HG03439 (cell line): Measurements from ENCODE around the gene ST6GALNAC3.
"Not testable (repeated sequence)": the region's sequence is repeated elsewhere in the genome, so short reads cannot be mapped to it uniquely, and the experiment has no call there.

Experiments used
- ATAC-seq: cut with Tn5 transposase; IDR thresholded peaks from one replicate; pipeline ENCODE4 v1.9.1; 2021; ENCODE audit warnings: mild to moderate bottlenecking, moderate library complexity; ENCODE audit not compliant: unreplicated experiment

The ST6GALNAC3 gene

DNA sequence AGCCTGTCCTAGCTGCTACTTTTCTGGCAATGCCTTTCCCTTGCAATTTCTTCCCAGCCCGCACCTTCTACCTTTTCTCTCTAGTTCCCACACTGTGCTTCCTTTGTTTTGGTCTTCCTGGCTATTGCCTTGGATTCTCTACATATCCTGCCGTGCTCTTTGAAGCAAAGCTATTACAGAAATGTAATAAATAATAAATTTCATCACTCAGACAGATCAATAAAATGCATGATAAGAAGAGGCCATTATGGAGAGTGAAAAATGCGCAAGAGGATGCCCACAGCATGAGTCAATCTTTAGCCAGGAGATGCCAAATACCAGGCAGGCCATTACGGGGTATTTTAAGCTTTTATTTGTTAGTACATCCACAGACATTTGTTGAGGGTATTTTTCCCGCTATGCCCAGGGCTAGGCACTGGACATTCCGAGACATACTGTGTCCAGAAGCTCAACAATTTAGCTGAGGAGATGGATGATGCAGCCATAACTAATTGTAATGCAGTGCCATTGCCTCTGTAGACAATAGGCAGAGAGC is 163.6 kb downstream of the ST6GALNAC3 start:
- ATAC-seq: no peak

DNA sequence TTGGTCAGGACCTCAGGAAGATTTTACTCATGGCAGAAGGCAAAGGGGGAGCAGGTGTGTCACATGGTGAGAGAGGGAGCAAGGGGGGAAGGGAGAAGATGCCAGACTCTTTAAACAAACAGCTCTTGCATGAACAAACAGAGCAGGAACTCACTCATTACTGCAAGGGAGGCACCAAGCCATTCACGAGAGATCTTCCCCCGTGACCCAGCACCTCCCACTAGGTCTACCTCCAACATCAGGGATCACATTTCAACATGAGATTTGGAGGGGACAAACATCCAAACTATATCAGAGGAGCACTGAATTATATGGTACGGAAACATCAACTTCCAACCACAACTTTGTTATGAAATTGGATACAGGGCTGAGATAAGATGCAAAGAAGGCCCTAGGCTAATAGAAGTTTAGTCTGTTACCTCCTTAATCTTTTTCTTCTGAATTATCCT is 164.9 kb downstream of the ST6GALNAC3 start:
- ATAC-seq: no peak

DNA sequence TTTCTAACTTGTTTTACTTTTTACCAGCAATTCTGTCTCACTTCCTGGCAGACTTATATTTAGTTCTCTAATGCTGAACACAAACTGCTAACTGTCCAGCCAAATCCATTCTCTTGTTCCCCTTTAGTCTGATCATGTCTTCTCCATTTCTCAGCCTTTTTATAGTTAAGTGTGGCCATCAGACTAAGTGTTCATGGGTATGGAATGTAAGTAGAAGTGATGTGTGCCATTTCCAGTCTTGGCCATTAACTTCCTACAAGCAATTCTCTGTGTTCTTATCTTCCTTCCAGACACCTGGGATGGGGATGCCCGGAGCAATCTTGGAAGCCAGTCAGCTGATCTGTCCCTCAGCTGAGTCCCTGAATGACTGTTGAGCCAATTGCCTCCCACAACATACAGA is 165.8 kb downstream of the ST6GALNAC3 start:
- ATAC-seq: no peak

DNA sequence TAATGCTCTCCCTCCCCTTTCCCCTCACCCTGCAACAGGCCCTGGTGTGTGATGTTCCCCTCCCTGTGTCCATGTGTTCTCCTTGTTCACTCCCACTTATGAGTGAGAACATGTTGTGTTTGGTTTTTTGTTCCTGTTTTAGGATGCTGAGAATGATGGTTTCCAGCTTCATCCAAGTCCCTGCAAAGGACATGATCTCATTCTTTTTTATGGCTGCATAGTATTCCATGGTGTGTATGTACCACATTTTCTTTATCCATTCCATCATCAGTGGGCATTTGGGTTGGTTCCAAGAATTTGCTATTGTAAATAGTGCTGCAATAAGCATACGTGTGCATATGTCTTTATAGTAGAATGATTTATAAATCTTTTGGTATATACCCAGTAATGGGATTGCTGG is 168.0 kb downstream of the ST6GALNAC3 start:
- not testable (repeated sequence) for ATAC-seq

DNA sequence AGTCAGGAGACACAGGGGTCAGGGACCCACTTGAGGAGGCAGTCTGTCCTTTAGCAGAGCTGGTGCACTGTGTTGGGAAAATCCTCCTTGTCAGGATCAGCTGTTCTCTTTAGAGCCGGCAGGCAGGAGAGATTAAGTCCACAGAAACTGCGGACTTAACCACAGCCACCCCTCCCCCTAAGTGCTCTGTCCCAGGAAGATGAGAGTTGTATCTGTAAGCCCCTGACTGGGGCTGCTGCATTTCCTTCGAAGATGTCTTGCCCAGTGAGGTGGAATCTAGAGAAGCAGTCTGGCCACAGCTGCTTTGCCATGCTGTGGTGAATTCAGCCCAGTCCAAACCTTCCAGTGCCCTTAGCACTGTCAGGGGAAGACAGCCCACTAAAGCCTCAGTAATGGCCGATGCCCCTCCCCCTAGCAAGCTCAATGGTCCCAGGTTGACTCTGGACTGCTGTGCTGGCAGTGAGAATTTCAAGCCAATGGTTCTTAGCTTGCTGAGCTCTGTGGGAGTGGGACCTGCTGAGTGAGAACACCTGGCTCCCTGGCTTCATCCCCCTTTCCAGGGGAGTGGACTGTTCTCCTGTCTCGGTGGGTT is 172.8 kb downstream of the ST6GALNAC3 start:
- no peak for ATAC-seq

DNA sequence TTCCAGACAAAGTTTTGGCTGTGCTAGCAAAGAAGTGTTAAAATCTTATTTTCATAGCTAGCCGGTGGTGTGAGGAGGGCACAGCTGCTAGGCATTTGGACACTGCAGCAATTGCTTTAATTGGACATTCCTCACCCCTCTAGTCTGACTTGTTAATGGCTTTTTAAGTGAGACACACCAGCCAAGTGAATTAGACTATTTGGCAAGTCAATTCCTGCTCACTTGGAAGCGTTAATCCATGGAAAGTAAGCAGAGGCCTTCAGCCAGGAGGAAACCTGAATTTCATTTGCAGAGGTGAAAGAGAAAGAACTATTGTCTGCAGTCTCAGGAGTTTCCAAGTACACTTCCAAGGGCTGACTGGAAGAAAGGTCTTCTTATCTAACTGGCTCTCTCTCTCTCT is 175.7 kb downstream of the ST6GALNAC3 start:
- ATAC-seq: no peak

DNA sequence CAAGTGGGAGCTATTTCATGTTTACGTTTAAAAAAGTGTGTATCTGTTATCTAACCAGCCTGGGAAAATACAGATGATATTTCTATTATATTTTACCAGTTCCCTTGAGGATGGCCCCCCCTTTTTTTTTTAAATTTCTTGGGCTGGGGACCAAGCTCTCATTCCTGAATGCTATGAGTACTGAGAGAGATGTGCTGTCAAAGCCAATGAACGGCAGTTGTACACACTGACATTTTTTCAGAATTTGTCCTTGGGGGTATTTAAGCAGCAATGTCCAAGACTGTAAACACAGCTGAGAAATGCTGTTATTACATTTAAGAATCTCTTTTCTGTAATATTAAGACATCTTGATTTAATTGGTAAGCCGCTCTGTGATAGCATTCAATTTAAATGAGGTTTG is 177.9 kb downstream of the ST6GALNAC3 start:
- no peak for ATAC-seq

DNA sequence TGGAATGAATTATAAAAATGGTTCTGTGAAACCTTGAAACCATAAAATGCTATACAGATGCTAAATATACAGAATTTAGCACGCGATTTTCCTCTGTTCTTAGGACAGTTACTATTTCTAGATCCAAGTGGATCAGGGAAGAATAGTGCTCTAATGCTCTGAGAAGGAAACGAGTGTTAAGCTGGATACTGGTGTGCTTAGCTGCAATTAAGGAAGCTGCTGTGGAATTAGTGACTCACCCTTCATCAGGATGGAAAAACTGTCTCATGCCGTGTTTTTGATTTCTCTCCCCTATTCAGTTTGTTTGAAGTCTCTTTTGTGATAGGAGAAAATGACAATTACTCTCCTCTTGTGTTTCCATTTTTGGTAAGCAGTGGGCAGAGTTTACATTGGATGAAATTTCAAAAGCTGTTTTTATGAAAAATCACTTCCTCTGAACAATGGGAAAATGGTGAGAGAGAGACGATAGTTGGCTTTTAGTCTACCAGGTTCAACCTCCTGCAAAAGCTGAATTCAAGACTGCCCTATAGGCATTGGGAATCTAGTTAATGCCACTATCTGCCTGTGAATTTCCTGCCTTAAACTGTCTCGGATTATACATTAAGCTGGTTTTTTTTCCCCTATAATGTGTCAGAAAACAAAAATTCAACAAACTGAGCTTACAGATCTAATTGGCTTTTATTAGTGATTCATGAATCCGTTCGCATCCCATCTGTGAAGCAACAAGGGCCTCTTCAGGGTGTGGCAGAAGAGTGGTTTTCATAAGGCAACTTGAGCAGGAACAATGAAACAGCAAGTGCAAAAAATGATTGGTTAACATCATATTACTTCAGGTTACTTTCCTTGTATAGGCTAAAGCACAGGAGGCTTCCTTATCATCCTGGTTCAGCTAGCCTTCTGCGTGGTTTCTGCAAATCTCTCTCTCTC is 179.8 kb downstream of the ST6GALNAC3 start:
- no peak for ATAC-seq

DNA sequence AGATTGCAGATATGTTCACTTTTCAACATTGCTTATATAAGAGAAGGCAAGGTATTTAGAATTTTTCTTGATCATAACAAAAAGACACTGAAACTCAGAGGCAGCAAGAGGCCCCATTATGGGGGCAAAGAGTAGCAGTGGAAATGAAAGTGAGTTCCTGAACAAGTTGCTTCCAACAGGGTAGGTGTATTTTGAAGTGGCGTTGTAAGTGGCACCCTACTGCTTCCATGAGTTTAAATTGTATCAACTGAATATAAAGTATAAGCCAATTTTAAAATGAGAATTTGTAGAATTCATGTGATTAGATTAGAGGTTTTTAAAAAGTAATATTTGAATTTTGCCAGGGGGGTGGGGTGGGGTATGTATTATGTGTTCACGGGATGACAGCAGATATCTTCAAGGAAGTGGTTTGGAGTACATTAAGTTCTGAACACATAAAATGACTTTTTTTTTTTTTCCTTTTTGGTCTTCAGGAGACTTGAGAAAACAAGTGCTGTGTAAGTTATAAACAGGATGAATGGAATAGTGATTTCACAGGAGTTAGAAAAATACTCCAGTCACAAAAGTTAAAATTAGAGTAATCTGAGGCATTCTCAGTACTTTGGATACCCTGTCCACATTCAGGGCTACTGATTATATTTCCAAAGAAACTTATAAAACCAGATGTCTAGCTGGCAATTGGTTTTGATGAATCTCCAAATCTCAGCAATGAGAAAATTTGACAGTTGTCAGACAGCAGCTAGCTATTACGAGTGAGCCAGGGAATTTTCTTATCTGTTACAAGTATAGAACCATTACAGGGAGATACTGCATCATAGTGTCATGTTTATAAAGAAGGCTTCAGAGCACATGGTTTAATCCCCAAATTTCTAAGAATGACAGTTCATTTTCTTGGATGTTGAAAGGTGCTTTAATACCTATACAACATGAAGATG is 182.0 kb downstream of the ST6GALNAC3 start:
- no peak for ATAC-seq

DNA sequence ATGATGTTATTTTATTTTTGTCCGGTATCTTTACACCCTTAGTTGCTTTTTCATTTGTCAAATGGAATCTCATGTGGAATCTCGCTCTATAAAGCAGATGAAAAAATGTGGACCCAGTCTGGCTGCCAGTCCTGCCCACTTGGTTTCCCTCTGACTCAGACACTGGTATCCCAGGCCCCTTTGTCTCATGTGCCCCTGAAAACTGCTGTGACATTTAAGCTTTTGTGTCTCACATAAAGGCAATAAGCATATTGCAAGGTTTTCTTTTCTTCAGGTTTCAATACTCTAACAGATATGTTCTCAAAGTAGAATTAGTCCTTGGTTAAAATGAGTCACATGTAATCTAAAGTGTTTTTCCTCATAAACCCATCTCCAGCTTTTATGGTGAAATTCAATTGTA is 183.3 kb downstream of the ST6GALNAC3 start:
- ATAC-seq: no peak

DNA sequence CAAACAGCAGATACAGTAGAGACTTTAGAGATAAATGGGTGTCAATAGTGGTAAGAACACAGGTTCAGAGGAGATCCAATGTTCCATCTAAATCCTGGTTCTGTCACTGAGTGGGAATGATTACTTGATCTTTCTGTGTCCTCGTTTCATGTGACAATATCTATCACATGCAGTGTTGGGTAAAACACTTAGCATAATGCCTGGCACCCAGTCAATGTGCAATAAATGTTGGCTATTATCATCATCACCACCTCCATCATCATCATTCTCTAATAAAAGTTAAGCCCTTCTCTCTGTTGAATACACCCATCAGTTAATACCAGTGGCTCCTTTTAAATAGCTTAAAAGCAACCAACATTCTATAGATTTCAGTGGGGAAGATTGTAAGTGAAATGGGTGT is 184.7 kb downstream of the ST6GALNAC3 start:
- ATAC-seq: no peak

DNA sequence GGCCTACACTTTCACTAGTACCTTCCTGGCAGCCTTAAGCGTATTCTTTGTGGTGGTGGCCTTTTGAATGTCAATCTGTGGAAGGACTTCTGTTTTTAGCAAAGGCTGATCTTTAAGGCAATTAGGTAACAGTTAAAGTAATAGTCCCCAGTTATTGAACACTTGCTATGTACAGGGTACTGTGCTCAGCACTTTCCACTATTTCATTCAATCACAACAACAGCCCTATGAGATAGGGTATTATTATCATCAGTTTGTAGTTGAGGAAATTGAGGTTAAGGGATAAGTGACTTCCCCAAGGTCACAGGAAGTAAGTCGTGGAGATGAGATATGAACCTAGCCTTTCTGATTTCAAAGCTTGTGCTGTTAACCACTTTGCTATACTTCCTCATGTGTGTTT is 185.7 kb downstream of the ST6GALNAC3 start:
- ATAC-seq: no peak

DNA sequence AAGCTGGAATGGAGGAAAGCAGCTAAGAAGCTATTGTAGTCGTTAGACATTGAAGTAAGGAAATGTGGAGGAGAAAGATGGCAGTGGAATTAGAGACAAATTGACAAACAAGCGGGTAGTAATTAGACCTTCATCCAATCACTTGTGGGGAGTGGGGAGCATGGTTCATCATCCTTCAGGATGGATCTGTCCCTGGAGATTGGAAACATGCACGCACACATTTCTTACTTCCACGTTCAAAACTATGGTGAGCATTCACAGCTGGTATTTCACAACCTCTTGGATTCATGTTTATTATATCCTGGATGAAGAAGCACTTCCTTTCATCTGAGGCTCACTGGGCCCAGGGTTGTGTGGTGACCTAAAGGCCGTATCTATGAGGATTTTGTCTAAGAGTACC is 188.1 kb downstream of the ST6GALNAC3 start:
- no peak for ATAC-seq

DNA sequence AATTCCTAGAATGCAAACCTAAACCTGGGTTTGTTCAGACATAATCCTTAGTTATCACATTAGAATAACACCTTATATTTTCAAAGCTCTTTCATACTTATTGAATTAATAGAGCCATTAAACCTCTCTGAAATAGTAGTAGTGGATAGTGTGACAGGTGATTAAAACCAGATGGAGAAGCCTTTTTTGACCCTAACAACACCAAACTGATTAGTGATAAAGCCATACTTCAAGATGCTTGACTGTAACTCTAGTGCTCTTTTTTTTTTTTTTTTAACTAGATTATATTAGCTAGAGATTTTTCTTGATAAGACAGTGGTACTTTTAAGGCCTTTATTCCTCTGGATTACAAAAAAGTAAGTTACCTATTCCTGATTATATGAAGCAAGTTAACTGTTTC is 190.1 kb downstream of the ST6GALNAC3 start:
- no peak for ATAC-seq

DNA sequence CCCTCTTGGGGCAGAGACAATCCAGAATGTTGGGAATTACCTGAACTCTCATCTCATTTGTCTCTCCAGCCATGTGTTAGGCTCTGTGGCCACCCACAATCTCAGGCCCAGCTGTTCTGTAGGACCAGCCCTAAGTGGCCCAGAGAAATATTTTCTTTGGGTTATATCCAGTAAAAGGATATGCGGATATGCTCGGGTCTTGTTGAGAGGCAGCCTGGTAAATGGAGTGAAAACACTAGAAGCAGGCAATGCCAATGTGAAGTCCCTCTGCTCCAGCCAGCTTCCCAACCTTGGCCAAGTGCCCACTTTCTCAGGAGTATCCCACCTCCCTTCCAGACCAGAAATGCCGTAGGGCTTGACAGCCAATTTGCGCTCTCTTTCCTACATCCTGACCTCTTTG is 192.2 kb downstream of the ST6GALNAC3 start:
- no peak for ATAC-seq

DNA sequence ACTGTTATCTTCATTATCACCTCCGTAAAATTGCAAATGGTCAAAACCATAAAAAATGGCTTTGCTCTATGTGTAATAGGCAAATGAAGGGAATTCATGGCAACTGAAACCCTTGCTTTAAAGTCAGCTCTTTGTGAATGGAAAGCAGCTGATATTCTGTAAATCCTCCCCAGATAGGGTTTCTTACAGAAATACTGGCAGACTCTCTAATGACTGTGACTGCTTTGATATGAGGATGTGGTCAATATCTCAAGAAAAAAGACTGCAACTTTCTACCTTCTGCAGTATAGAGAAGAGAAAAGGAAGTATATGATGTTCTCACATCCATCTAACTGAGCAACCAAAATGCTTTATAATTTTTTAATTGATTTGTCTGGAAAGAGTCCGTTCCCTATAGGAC is 193.1 kb downstream of the ST6GALNAC3 start:
- ATAC-seq: no peak

DNA sequence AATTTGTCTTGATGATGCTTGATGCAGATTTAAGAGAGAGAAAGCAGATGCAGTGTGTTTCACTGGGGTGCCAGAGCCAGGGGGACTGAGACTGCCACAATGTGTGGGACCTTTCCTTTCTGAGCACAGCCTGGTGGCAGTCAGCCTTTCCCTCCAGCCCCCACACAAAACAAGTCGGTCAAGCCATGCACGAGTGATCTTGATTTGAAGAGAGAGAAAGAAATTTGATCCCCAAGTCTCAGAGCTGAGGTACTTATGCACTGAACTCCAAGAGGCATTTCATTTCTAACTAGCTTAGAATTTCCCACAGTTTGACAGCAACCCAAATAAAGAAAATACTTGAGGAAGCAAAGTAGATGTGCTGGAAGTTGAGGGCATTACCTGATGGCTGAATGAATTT is 193.8 kb downstream of the ST6GALNAC3 start:
- no peak for ATAC-seq

DNA sequence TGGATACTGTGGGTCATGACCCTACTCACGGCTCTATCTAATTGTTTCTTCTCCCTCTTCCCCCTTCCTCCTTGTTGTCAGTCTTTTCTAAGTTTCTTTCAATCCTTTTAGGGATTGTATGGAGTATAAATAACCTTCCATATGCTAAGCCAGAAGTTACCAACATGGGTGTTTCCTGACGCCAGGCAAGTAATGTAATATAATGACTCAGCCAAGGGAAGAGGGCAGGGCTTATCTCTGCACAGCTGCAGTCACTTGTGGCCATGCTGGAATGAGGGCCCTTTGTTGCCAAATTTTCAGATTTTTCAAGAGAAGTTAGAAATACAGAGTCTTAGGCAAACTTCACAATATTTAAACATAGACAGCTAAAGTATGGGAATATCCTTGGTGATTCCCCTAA is 194.6 kb downstream of the ST6GALNAC3 start:
- ATAC-seq: no peak

DNA sequence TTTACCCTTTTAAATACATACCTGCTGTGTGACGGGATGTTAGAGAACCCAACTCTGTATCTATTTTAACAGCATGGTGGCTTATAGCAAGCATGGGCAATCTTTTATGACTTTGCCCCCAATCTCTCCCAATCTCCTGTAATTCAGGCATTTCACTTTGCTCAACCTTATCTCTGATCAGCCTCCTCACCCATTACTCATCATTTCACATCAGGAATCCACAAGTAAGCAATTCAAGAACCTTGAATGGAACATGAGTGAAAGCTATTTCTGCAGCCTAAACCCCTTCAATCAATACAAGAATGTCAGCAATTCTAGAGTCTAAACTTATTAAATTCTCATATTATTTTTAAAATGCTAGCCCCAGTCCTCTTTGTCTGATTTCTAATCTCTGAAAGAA is 199.8 kb downstream of the ST6GALNAC3 start:
- no peak for ATAC-seq

DNA sequence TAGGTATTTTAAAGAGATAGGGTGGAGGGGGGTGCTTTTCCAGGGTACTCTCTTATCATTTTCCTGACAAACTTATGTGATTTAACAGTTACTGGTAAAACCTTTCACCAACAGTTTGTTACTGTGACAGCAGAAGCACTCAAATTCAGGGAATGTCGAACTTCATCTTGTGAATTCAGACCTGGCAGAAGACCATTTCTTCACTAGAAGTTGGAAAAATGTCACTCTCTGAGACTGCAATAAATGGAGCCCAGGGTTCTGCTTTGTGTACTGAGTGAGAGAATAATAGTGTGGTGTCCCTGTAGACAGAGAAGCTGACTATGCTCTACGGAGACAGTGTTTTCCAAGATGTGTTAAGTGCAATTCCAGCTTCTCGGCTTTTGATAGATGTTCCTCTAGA is 200.2 kb downstream of the ST6GALNAC3 start:
- no peak for ATAC-seq

DNA sequence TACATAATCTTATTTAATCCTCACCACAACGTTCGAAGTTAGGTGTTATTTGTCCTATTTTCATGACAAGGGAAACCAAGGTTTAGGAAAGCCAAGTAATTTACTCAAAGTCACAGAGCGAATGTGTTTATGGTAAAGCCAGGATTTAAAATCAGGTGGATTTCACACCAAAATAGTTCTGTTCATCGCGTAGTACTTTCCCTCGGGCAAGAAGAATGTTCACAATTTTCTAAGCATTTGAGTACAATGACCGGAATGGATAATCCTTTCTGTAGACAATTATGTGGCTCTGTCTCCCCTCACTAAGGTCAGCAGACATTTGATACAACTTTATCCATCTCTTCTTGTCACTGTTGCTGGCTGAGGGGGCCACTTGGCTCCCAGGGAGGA is 204.2 kb downstream of the ST6GALNAC3 start:
- ATAC-seq: no peak
